Panc1 (cell line): ENCODE data around the gene SPINDOC. TPM values are rescaled to one million over a fixed set of nuclear protein-coding genes. Genes with fewer than 3 reads are reported as not detected.
A peak's percentile ranks its signal among the peaks of the same experiment; 100 is the strongest.

Experiments used
- ATAC-seq: fragments of 200-7000 bp; cut with Tn5 transposase; 2 replicates; pipeline ENCODE4 v1.9.1; 2020; ENCODE audit warnings: mild to moderate bottlenecking, moderate library complexity
- BruUV-seq: library from RNA; stranded (reverse); fragments of 400-500 nt; replicated peaks from 2 replicates; lab custom pipeline; 2021; lab: Mats Ljungman, UMichigan
- CTCF ChIA-PET: fragments of 300-600 bp; sonication (Branson Sonifier 250); formaldehyde crosslinking; loops from one replicate; lab custom pipeline; 2022; ENCODE audit warnings: antibody characterized with exemption; lab: Charles Lee
- POLR2A ChIA-PET: fragments of 300-600 bp; sonication (Branson Sonifier 250); formaldehyde crosslinking; loops from one replicate; lab custom pipeline; 2022; ENCODE audit warnings: antibody characterized with exemption; lab: Charles Lee
- DNase-seq: peaks from one replicate; pipeline ENCODE4 v3.0.0-alpha.2; 2010; ENCODE audit warnings: low read depth, low spot score
- H3K27ac ChIP-seq: 2 replicates; pipeline ENCODE4 v1.5.1; 2011; ENCODE audit warnings: mild to moderate bottlenecking, low read length, inconsistent platforms
- H3K27me3 ChIP-seq: fragments of 200-500 bp; sonication (Bioruptor generic); 2 replicates; pipeline ENCODE4 v1.6.0; 2014; ENCODE audit warnings: low read length, inconsistent platforms; ENCODE audit not compliant: control insufficient read depth, insufficient read depth
- H3K36me3 ChIP-seq: fragments of 200-500 bp; sonication (Bioruptor generic); 2 replicates; pipeline ENCODE4 v1.5.1; 2014; ENCODE audit warnings: inconsistent platforms, mild to moderate bottlenecking, low read length, moderate library complexity; ENCODE audit not compliant: control insufficient read depth, insufficient read depth
- H3K4me1 ChIP-seq: 2 replicates; pipeline ENCODE4 v1.5.1; 2011; ENCODE audit warnings: inconsistent platforms, mild to moderate bottlenecking, low read length, moderate library complexity; ENCODE audit not compliant: control insufficient read depth, insufficient read depth
- H3K4me3 ChIP-seq, 2 experiments: 2 replicates each; pipeline ENCODE4 v1.5.1; 2011 to 2012; ENCODE audit warnings: low read depth in 2 of 2, low read length in 2 of 2, mild to moderate bottlenecking in 2 of 2, inconsistent platforms in 1 of 2, moderate library complexity in 1 of 2
- H3K9me3 ChIP-seq: fragments of 200-500 bp; sonication (Bioruptor generic); 2 replicates; pipeline ENCODE4 v1.5.1; 2014; ENCODE audit warnings: low read depth, mild to moderate bottlenecking, inconsistent platforms, low read length, moderate library complexity; ENCODE audit not compliant: control insufficient read depth, insufficient read depth
- POLR2AphosphoS5 ChIP-seq: IDR thresholded peaks from 2 replicates; pipeline ENCODE4 v1.6.1; 2012; ENCODE audit warnings: mild to moderate bottlenecking, low read depth, low read length, moderate library complexity
- SIN3A ChIP-seq: IDR thresholded peaks from 2 replicates; pipeline ENCODE4 v1.6.1; 2012; ENCODE audit warnings: low read depth, mild to moderate bottlenecking, low read length, moderate library complexity, borderline replicate concordance; ENCODE audit not compliant: insufficient read depth
- TCF7L2 ChIP-seq: IDR thresholded peaks from 2 replicates; pipeline ENCODE4 v1.6.1; 2011; ENCODE audit warnings: mild to moderate bottlenecking, low read depth, low read length, inconsistent platforms
- in situ Hi-C: cut with HindIII; loops from 2 replicates; pipeline ENCODE4 v1.10.0; 2016; ENCODE audit warnings: low sequenced_read_pairs, low pct_unique_long_range_greater_than_20kb
- intact Hi-C: fragments of 100-400 bp; cut with micrococcal nuclease; formaldehyde crosslinking; loops from one replicate; pipeline ENCODE4 v1.10.0; 2022; ENCODE audit not compliant: unreplicated experiment
- total RNA-seq: library from RNA; stranded (reverse); gene quantifications from one replicate; pipeline ENCODE4 v1.2.1, GENCODE V29; 2021; ENCODE audit not compliant: unreplicated experiment
- TF ChIP-seq, protein P1 (sequence below): fragments of 450-650 bp; IDR thresholded peaks from 2 replicates; pipeline ENCODE4 v1.5.1; 2017; ENCODE audit warnings: mild to moderate bottlenecking
- TF ChIP-seq, protein P2 (sequence below), 2 experiments: IDR thresholded peaks; 2 replicates each; pipeline ENCODE4 v1.6.1; 2011 to 2012; ENCODE audit warnings: low read depth in 2 of 2, control low read depth in 1 of 2, low read length in 1 of 2, mild to moderate bottlenecking in 1 of 2, moderate library complexity in 1 of 2; ENCODE audit not compliant: insufficient read depth in 1 of 2

The SPINDOC gene
- total RNA-seq, 1 experiment from 2014 or later: 59.1 TPM

DNA sequence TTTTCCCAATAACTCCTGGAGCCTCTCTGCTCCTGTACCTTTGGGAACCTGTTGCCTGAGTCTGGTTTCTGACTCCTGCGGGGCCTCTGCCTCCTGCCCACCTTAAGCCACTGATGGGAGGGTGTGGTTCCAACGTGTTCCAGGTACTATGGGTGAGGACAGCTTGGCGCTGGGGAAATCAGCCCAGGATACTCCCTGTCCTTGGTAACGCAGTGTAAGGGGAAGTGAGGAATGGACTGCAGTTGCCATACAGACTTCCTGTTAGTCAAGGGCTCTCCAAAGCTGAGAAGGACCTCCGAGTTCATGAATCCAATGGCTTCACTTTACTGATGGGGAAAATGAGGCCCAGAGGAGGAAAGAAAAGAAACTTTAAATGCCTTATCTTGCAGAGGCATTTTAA, 24.5 kb downstream of the SPINDOC start:
- intact Hi-C loops (loop anchor here (2.0 to 10.0 kb wide), 3 partner anchors 73 to 317 kb away; partner anchors contain the start of gene ZFTA), in situ Hi-C loops (no loop called here)
- no peak overlapping the region for H3K4me3 ChIP-seq
- ATAC-seq (no peak), DNase-seq (no peak)
- H3K9me3 ChIP-seq: no peaks in the 10 kb centered on the region
- ChIA-PET POLR2A (no interaction called here), CTCF (interaction anchor here (0.6 to 2.7 kb wide), 3 partner anchors 94 to 108 kb away, joined by 4 to 32 read pairs (median 7); no protein-coding TSS in a partner anchor)
- no TSS peak for BruUV-seq
- H3K27me3 ChIP-seq: no peaks in the 10 kb centered on the region
- H3K4me1 ChIP-seq: peaks cover 20% of the 10 kb centered on the region
- TF ChIP-seq, protein P1, sequence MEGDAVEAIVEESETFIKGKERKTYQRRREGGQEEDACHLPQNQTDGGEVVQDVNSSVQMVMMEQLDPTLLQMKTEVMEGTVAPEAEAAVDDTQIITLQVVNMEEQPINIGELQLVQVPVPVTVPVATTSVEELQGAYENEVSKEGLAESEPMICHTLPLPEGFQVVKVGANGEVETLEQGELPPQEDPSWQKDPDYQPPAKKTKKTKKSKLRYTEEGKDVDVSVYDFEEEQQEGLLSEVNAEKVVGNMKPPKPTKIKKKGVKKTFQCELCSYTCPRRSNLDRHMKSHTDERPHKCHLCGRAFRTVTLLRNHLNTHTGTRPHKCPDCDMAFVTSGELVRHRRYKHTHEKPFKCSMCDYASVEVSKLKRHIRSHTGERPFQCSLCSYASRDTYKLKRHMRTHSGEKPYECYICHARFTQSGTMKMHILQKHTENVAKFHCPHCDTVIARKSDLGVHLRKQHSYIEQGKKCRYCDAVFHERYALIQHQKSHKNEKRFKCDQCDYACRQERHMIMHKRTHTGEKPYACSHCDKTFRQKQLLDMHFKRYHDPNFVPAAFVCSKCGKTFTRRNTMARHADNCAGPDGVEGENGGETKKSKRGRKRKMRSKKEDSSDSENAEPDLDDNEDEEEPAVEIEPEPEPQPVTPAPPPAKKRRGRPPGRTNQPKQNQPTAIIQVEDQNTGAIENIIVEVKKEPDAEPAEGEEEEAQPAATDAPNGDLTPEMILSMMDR: no peak
- TF ChIP-seq SIN3A (no peak), TCF7L2 (no peak), POLR2AphosphoS5 (no peak)
- TF ChIP-seq, protein P2, sequence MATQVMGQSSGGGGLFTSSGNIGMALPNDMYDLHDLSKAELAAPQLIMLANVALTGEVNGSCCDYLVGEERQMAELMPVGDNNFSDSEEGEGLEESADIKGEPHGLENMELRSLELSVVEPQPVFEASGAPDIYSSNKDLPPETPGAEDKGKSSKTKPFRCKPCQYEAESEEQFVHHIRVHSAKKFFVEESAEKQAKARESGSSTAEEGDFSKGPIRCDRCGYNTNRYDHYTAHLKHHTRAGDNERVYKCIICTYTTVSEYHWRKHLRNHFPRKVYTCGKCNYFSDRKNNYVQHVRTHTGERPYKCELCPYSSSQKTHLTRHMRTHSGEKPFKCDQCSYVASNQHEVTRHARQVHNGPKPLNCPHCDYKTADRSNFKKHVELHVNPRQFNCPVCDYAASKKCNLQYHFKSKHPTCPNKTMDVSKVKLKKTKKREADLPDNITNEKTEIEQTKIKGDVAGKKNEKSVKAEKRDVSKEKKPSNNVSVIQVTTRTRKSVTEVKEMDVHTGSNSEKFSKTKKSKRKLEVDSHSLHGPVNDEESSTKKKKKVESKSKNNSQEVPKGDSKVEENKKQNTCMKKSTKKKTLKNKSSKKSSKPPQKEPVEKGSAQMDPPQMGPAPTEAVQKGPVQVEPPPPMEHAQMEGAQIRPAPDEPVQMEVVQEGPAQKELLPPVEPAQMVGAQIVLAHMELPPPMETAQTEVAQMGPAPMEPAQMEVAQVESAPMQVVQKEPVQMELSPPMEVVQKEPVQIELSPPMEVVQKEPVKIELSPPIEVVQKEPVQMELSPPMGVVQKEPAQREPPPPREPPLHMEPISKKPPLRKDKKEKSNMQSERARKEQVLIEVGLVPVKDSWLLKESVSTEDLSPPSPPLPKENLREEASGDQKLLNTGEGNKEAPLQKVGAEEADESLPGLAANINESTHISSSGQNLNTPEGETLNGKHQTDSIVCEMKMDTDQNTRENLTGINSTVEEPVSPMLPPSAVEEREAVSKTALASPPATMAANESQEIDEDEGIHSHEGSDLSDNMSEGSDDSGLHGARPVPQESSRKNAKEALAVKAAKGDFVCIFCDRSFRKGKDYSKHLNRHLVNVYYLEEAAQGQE (IDR thresholded peaks at IDR 0.05; ENCODE audit: insufficient read depth in 1 of 2, low read depth in 2 of 2, low read length in 1 of 2): no peak
- peak overlapping the region; percentile 84 for H3K27ac ChIP-seq
- no peaks in the 10 kb centered on the region for H3K36me3 ChIP-seq

DNA sequence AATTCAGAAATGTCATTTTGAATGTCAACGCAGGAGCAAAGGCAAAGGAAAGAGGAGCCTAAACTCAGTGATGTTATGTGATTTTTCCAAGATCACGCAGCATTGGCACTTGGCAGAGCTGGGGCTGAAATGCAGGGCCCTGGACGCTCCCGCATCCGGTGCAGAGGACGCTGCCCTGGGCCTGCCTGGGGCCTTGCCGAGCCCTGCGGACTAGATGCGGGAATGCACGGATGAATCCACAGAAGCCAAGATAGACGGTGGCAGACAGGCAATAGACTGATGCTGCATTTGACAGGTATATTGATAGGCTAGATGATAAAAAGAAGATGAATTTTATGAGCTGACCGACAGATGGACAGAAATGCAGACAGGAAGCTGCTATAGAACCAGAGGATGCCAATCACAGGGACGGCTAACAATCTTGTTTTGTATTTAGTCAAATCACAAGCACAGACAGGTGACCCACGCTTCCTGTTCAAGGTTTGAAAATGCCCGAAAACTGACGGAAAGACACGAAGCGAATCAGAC, 25.0 kb downstream of the SPINDOC start:
- Histone ChIP-seq H3K27ac (peak overlapping the region; percentile 84), H3K4me1 (peaks cover 20% of the 10 kb centered on the region), H3K9me3 (no peaks in the 10 kb centered on the region), H3K4me3 (peak overlapping the region; percentile 49 to 94), H3K36me3 (no peaks in the 10 kb centered on the region), H3K27me3 (no peaks in the 10 kb centered on the region)
- in situ Hi-C loops (no loop called here), intact Hi-C loops (loop anchor here (10.0 kb wide), 2 partner anchors 73 to 317 kb away; partner anchors contain the start of gene ZFTA)
- POLR2A ChIA-PET: interaction anchor here (0.6 to 0.8 kb wide), 4 partner anchors 10 to 1237 kb away, joined by 4 to 8 read pairs (median 6); no protein-coding TSS in a partner anchor
- TF ChIP-seq SIN3A (no peak), TCF7L2 (no peak), POLR2AphosphoS5 (no peak)
- TF ChIP-seq, protein P1: no peak
- TF ChIP-seq, protein P2 (IDR thresholded peaks at IDR 0.05; ENCODE audit: insufficient read depth in 1 of 2, low read depth in 2 of 2, low read length in 1 of 2): no peak
- no TSS peak for BruUV-seq
- ATAC-seq: no peak
- CTCF ChIA-PET: interaction anchor here (0.7 to 2.7 kb wide), 3 partner anchors 73 to 107 kb away, joined by 3 to 32 read pairs (median 4); no protein-coding TSS in a partner anchor
- DNase-seq: no peak
